ENCODE results near the gene STARD3. TPM values are rescaled to one million over a fixed set of nuclear protein-coding genes. Genes with fewer than 3 reads are reported as not detected.

Gene STARD3
- total and polyA plus RNA-seq, 2 of the 13 experiments (the other 11 are each of a cell fraction or from before 2014, with no cell fraction given) = 34.6 to 100 TPM

- TF ChIP-seq, protein P1, sequence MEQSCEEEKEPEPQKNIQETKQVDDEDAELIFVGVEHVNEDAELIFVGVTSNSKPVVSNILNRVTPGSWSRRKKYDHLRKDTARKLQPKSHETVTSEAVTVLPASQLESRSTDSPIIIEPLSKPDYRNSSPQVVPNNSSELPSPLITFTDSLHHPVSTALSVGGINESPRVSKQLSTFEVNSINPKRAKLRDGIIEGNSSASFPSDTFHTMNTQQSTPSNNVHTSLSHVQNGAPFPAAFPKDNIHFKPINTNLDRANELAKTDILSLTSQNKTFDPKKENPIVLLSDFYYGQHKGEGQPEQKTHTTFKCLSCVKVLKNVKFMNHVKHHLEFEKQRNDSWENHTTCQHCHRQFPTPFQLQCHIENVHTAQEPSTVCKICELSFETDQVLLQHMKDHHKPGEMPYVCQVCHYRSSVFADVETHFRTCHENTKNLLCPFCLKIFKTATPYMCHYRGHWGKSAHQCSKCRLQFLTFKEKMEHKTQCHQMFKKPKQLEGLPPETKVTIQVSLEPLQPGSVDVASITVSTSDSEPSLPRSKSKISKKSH (CRISPR knock-in tag; IDR thresholded peaks at IDR 0.05; ENCODE audit: borderline replicate concordance) = peak; percentile 91
- TF ChIP-seq ZNF552 (CRISPR knock-in tag; IDR thresholded peaks at IDR 0.05; ENCODE audit: borderline replicate concordance) = no peak
- TF ChIP-seq ZNF33B (CRISPR knock-in tag; IDR thresholded peaks at IDR 0.05) = no peak
- TF ChIP-seq, protein P2, sequence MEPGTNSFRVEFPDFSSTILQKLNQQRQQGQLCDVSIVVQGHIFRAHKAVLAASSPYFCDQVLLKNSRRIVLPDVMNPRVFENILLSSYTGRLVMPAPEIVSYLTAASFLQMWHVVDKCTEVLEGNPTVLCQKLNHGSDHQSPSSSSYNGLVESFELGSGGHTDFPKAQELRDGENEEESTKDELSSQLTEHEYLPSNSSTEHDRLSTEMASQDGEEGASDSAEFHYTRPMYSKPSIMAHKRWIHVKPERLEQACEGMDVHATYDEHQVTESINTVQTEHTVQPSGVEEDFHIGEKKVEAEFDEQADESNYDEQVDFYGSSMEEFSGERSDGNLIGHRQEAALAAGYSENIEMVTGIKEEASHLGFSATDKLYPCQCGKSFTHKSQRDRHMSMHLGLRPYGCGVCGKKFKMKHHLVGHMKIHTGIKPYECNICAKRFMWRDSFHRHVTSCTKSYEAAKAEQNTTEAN (CRISPR knock-in tag; conservative IDR thresholded peaks at IDR 0.05) = peak; percentile 82
- TF ChIP-seq ZNF446 (CRISPR knock-in tag; IDR thresholded peaks at IDR 0.05) = no peak
- TF ChIP-seq, protein P3, sequence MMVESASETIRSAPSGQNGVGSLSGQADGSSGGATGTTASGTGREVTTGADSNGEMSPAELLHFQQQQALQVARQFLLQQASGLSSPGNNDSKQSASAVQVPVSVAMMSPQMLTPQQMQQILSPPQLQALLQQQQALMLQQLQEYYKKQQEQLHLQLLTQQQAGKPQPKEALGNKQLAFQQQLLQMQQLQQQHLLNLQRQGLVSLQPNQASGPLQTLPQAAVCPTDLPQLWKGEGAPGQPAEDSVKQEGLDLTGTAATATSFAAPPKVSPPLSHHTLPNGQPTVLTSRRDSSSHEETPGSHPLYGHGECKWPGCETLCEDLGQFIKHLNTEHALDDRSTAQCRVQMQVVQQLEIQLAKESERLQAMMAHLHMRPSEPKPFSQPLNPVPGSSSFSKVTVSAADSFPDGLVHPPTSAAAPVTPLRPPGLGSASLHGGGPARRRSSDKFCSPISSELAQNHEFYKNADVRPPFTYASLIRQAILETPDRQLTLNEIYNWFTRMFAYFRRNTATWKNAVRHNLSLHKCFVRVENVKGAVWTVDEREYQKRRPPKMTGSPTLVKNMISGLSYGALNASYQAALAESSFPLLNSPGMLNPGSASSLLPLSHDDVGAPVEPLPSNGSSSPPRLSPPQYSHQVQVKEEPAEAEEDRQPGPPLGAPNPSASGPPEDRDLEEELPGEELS (CRISPR knock-in tag; IDR thresholded peaks at IDR 0.05) = 0 out of 2 replicates have a peak, but pooled peaks have one; percentile 38
- peak; percentile 49; the same call in 1 of the 2 replicates for TF ChIP-seq ZNF431 (CRISPR knock-in tag; IDR thresholded peaks at IDR 0.05; ENCODE audit: borderline replicate concordance, low read depth)
- 0 out of 2 replicates have a peak, but pooled peaks have one; percentile 54 for TF ChIP-seq CBFB (CRISPR knock-in tag; IDR thresholded peaks at IDR 0.05)
- TF ChIP-seq HOXD1 (CRISPR knock-in tag; IDR thresholded peaks at IDR 0.05) = peak; percentile 68
- no peak for TF ChIP-seq MAZ (IDR thresholded peaks at IDR 0.05; ENCODE audit: borderline replicate concordance, low read depth, low read length)
- peak; percentile 56 for TF ChIP-seq MAZ (CRISPR knock-in tag; IDR thresholded peaks at IDR 0.05; ENCODE audit: low read depth)
- TF ChIP-seq CBX1 (IDR thresholded peaks at IDR 0.05; ENCODE audit: low read depth) = no peak
- TF ChIP-seq, protein P4, sequence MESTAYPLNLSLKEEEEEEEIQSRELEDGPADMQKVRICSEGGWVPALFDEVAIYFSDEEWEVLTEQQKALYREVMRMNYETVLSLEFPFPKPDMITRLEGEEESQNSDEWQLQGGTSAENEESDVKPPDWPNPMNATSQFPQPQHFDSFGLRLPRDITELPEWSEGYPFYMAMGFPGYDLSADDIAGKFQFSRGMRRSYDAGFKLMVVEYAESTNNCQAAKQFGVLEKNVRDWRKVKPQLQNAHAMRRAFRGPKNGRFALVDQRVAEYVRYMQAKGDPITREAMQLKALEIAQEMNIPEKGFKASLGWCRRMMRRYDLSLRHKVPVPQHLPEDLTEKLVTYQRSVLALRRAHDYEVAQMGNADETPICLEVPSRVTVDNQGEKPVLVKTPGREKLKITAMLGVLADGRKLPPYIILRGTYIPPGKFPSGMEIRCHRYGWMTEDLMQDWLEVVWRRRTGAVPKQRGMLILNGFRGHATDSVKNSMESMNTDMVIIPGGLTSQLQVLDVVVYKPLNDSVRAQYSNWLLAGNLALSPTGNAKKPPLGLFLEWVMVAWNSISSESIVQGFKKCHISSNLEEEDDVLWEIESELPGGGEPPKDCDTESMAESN (CRISPR knock-in tag; conservative IDR thresholded peaks at IDR 0.05) = peak; percentile 36; the same call in 1 of the 2 replicates
- peak; percentile 88 for TF ChIP-seq RBM39 (IDR thresholded peaks at IDR 0.05; ENCODE audit: low read depth, low read length, poor library complexity, severe bottlenecking)
- TF ChIP-seq ZNF558 (CRISPR knock-in tag; IDR thresholded peaks at IDR 0.05; ENCODE audit: borderline replicate concordance) = peak; percentile 32; the same call in 1 of the 2 replicates
- TF ChIP-seq ZNF234 (CRISPR knock-in tag; conservative IDR thresholded peaks at IDR 0.05) = no peak
- TF ChIP-seq EHMT2 (IDR thresholded peaks at IDR 0.05; ENCODE audit: borderline replicate concordance, low read depth, low read length) = no peak
- TF ChIP-seq ZNF260 (CRISPR knock-in tag; IDR thresholded peaks at IDR 0.05; ENCODE audit: borderline replicate concordance, low read depth) = no peak
- peak; percentile 86 for TF ChIP-seq ZNF652 (CRISPR knock-in tag; IDR thresholded peaks at IDR 0.05; ENCODE audit: borderline replicate concordance, low read depth)
- TF ChIP-seq ZNF230 (CRISPR knock-in tag; IDR thresholded peaks at IDR 0.05) = no peak
- no peak for TF ChIP-seq GTF2F1 (IDR thresholded peaks at IDR 0.05; ENCODE audit: low read length)
- no peak for TF ChIP-seq ZNF576 (CRISPR knock-in tag; IDR thresholded peaks at IDR 0.05)
Measured at GRCh38 chr17:39687546-39688474, 50.9 kb downstream of the STARD3 start, which contains the start of gene PGAP3 (continued).

Measured in HepG2 (cell line).